Duodenal mucosa (tissue), 2 donors: ENCODE results near the gene ZFP36.

Experiments used
- H3K27ac ChIP-seq: one replicate; pipeline ENCODE4 v1.7.0; 2013; ENCODE audit warnings: low read depth, low read length
- H3K27me3 ChIP-seq, 2 donors: one replicate each; pipeline ENCODE4 v1.7.0; 2013; ENCODE audit warnings: low read length in 2 of 2, control low read depth in 1 of 2; ENCODE audit not compliant: insufficient read depth in 2 of 2, control insufficient read depth in 1 of 2
- H3K36me3 ChIP-seq, 2 donors: one replicate each; pipeline ENCODE4 v1.7.0; 2013; ENCODE audit warnings: low read length in 2 of 2, control low read depth in 1 of 2; ENCODE audit not compliant: insufficient read depth in 2 of 2, control insufficient read depth in 1 of 2
- H3K4me1 ChIP-seq, 2 donors: one replicate each; pipeline ENCODE4 v1.7.0; 2013; ENCODE audit warnings: low read length in 2 of 2, control low read depth in 1 of 2; ENCODE audit not compliant: insufficient read depth in 2 of 2, control insufficient read depth in 1 of 2
- H3K4me3 ChIP-seq, 2 donors: one replicate each; pipeline ENCODE4 v1.7.0; 2013; ENCODE audit warnings: low read length in 2 of 2, low read depth in 1 of 2
- H3K9ac ChIP-seq, 2 donors: one replicate each; pipeline ENCODE4 v1.7.0; 2013; ENCODE audit warnings: low read length in 2 of 2, low read depth in 1 of 2
- H3K9me3 ChIP-seq, 2 donors: one replicate each; pipeline ENCODE4 v1.7.0; 2013; ENCODE audit warnings: low read length in 2 of 2, control low read depth in 1 of 2; ENCODE audit not compliant: control insufficient read depth in 1 of 2

ZFP36 gene

GRCh38 chr19:39398297-39398864 lies 8.3 kb upstream of the ZFP36 start:
- Histone ChIP-seq H3K9ac (peak overlapping the region; percentile 76 to 83), H3K4me1 (peaks cover 50 to 54% of the 10 kb centered on the region in 2 donors), H3K4me3 (peak overlapping the region; percentile 51)

GRCh38 chr19:39399668-39400050 lies 7.0 kb upstream of the ZFP36 start:
- H3K9ac ChIP-seq: peak overlapping the region; percentile 22 to 30
- no peak overlapping the region for H3K4me3 ChIP-seq
- no peaks in the 10 kb centered on the region for H3K9me3 ChIP-seq
- H3K27ac ChIP-seq: peak overlapping the region; percentile 15
- no peaks in the 10 kb centered on the region for H3K27me3 ChIP-seq
- peaks cover 0 to 15% of the 10 kb centered on the region in 2 donors for H3K36me3 ChIP-seq
- peaks cover 50 to 62% of the 10 kb centered on the region in 2 donors for H3K4me1 ChIP-seq

More at GRCh38 chr19:39398297-39398864, 8.3 kb upstream of the ZFP36 start:
- Histone ChIP-seq H3K9me3 (no peaks in the 10 kb centered on the region), H3K27ac (peak overlapping the region; percentile 92), H3K27me3 (no peaks in the 10 kb centered on the region), H3K36me3 (peaks cover 4 to 23% of the 10 kb centered on the region in 2 donors)

- peaks cover 54 to 63% of the 10 kb centered on the region in 2 donors for H3K4me1 ChIP-seq
- peaks cover 0 to 14% of the 10 kb centered on the region in 2 donors for H3K36me3 ChIP-seq
- H3K4me3 ChIP-seq: no peak overlapping the region
- no peaks in the 10 kb centered on the region for H3K27me3 ChIP-seq
- peak overlapping the region; percentile 22 to 30 for H3K9ac ChIP-seq
- no peak overlapping the region for H3K27ac ChIP-seq
- H3K9me3 ChIP-seq: no peaks in the 10 kb centered on the region
Observed at GRCh38 chr19:39400061-39400460, 6.6 kb upstream of the ZFP36 start.

GRCh38 chr19:39401070-39401548 lies 5.5 kb upstream of the ZFP36 start:
- Histone ChIP-seq H3K27ac (peak overlapping the region; percentile 98), H3K27me3 (no peaks in the 10 kb centered on the region), H3K4me1 (peaks cover 61 to 72% of the 10 kb centered on the region in 2 donors), H3K9me3 (no peaks in the 10 kb centered on the region), H3K9ac (peak overlapping the region; percentile 48 to 55), H3K4me3 (peak overlapping the region; percentile 19 to 21), H3K36me3 (peaks cover 0 to 5% of the 10 kb centered on the region in 2 donors)

- H3K4me3 ChIP-seq: peak overlapping the region; percentile 24 to 67
- no peaks in the 10 kb centered on the region for H3K9me3 ChIP-seq
- H3K27me3 ChIP-seq: no peaks in the 10 kb centered on the region
- H3K27ac ChIP-seq: peak overlapping the region; percentile 98
- peaks cover 61 to 72% of the 10 kb centered on the region in 2 donors for H3K4me1 ChIP-seq
- peaks cover 0 to 5% of the 10 kb centered on the region in 2 donors for H3K36me3 ChIP-seq
- H3K9ac ChIP-seq: peak overlapping the region; percentile 55 to 88
Observed at GRCh38 chr19:39401549-39402345, 4.9 kb upstream of the ZFP36 start.

GRCh38 chr19:39402346-39403300 lies 4.0 kb upstream of the ZFP36 start:
- peaks cover 57 to 66% of the 10 kb centered on the region in 2 donors for H3K4me1 ChIP-seq
- H3K27me3 ChIP-seq: no peaks in the 10 kb centered on the region

GRCh38 chr19:39403331-39404312 lies 3.0 kb upstream of the ZFP36 start:
- Histone ChIP-seq H3K9ac (peak overlapping the region; percentile 88 to 90), H3K27ac (peak overlapping the region; percentile 98), H3K27me3 (no peaks in the 10 kb centered on the region), H3K4me1 (peaks cover 48 to 56% of the 10 kb centered on the region in 2 donors), H3K4me3 (peak overlapping the region; percentile 23 to 67), H3K9me3 (no peaks in the 10 kb centered on the region), H3K36me3 (peaks cover 11 to 17% of the 10 kb centered on the region in 2 donors)

More at GRCh38 chr19:39402346-39403300, 4.0 kb upstream of the ZFP36 start:
- Histone ChIP-seq H3K27ac (peak overlapping the region; percentile 98), H3K9me3 (no peaks in the 10 kb centered on the region), H3K36me3 (peaks cover under 1 to 7% of the 10 kb centered on the region in 2 donors), H3K9ac (peak overlapping the region; percentile 88 to 90), H3K4me3 (peak overlapping the region; percentile 23 to 67)

- H3K9me3 ChIP-seq: no peaks in the 10 kb centered on the region
- H3K9ac ChIP-seq: peak overlapping the region; percentile 87 to 100
- no peaks in the 10 kb centered on the region for H3K27me3 ChIP-seq
- peak overlapping the region; percentile 94 for H3K27ac ChIP-seq
- H3K4me3 ChIP-seq: peak overlapping the region; percentile 12 to 95
- H3K4me1 ChIP-seq: peaks cover 33 to 44% of the 10 kb centered on the region in 2 donors
- H3K36me3 ChIP-seq: peaks cover 14 to 20% of the 10 kb centered on the region in 2 donors
Observed at GRCh38 chr19:39405261-39405957, 1.2 kb upstream of the ZFP36 start.
